GM12874 (cell line): ENCODE results near the gene PIEZO2.

ENCODE experiments used
- TF ChIP-seq, protein P1 (sequence below): IDR thresholded peaks from 2 replicates; pipeline ENCODE4 v1.5.1; 2011; ENCODE audit warnings: low read depth, mild to moderate bottlenecking, control low read depth, low read length, moderate library complexity; ENCODE audit not compliant: insufficient read depth

PIEZO2 gene

GRCh38 chr18:10707294-10707693 is 442.1 kb downstream of the PIEZO2 start:
- TF ChIP-seq, protein P1, sequence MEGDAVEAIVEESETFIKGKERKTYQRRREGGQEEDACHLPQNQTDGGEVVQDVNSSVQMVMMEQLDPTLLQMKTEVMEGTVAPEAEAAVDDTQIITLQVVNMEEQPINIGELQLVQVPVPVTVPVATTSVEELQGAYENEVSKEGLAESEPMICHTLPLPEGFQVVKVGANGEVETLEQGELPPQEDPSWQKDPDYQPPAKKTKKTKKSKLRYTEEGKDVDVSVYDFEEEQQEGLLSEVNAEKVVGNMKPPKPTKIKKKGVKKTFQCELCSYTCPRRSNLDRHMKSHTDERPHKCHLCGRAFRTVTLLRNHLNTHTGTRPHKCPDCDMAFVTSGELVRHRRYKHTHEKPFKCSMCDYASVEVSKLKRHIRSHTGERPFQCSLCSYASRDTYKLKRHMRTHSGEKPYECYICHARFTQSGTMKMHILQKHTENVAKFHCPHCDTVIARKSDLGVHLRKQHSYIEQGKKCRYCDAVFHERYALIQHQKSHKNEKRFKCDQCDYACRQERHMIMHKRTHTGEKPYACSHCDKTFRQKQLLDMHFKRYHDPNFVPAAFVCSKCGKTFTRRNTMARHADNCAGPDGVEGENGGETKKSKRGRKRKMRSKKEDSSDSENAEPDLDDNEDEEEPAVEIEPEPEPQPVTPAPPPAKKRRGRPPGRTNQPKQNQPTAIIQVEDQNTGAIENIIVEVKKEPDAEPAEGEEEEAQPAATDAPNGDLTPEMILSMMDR, result no peak

DNA sequence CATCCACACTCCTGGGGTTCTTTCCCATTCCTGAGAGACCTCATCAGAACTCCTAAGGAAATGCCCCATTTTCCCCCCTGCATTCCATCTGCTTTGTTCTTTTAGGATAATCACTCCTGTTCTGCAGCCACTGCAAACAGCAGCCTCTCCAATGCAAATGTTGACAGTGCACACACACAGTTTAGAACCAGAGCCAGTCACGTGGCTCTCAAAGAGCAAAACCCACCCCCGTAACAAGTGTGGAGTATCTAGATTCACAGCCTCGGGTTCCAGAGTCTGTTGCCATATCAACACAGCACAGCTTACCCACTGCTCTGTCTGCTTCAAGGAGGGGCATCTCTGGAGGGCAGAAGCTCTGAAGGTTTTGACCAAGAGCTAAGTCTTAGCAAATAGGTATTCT is 443.6 kb downstream of the PIEZO2 start:
- TF ChIP-seq, protein P1, result no peak

DNA sequence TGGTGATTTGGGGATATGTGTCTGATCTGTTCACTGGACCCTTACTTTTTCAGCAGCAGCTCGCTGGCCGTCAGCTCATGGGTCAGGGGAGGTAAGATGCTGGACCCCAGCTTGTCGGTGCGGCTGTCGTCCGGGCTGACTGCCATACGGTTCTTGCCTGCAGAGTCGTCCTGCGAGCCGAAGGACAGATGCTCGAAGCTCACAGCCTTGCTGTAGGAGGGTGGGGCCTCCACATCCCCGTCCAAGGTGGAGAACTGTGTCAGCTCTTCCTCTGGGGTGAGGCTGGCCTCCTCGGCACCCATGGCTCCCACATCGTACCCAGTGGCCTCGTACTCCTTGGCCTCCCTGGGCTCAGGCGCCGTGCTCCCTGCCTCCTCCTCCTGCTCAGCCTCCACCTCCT is 444.1 kb downstream of the PIEZO2 start:
- TF ChIP-seq, protein P1, result no peak

DNA sequence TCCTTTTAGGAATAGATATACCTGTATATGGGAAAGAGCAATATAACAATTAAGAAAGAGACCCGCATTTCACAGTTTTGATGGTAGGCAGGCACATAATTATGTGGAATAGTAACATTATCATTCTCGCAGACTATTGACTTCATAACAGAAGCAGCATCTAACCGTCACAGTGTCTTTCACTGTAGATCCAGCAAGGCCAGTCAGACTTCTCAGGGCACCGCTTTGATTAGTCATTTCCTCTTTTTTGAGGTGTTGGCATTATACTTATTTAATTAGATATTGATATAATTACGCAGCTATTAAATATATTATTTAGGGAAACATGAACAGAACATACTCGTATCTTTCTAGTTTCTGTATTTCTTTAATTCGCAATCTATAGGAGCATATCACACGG is 447.2 kb downstream of the PIEZO2 start:
- TF ChIP-seq, protein P1, result no peak

- TF ChIP-seq, protein P1, result no peak
Observed at GRCh38 chr18:10690366-10690765, 459.0 kb downstream of the PIEZO2 start.

DNA sequence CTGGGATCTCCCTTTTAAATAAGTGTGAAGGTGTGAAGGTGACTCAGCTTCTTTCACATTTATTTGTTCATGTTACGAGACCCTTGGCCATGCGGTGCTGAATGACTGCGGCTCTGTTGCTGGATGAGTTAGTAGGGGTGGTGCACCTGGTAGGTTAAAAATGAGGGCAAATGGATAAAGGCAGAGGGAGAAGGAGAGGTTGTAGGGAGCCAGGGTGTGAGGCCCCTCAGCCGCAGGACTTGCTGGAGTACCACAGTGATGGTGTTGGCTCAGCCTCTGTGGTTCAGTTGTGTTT is 459.4 kb downstream of the PIEZO2 start:
- TF ChIP-seq, protein P1, result no peak

- TF ChIP-seq, protein P1, result no peak
Observed at GRCh38 chr18:10689236-10690034, 459.9 kb downstream of the PIEZO2 start.
